IPS-15b (cell line): ENCODE results near the gene ARHGAP15.

Experiments used
- H3K27me3 ChIP-seq: one replicate; pipeline ENCODE4 v1.6.1; 2013; ENCODE audit warnings: low read length; ENCODE audit not compliant: control insufficient read depth, insufficient read depth
- H3K36me3 ChIP-seq: one replicate; pipeline ENCODE4 v1.6.1; 2013; ENCODE audit warnings: low read length; ENCODE audit not compliant: control insufficient read depth, insufficient read depth
- H3K4me1 ChIP-seq: one replicate; pipeline ENCODE4 v1.6.1; 2013; ENCODE audit warnings: mild to moderate bottlenecking, low read length; ENCODE audit not compliant: control insufficient read depth, insufficient read depth
- H3K4me3 ChIP-seq: one replicate; pipeline ENCODE4 v1.5.1; 2013; ENCODE audit warnings: low read depth, low read length
- H3K9ac ChIP-seq: one replicate; pipeline ENCODE4 v1.6.1; 2013; ENCODE audit warnings: low read depth, mild to moderate bottlenecking, low read length
- H3K9me3 ChIP-seq: one replicate; pipeline ENCODE4 v1.6.1; 2013; ENCODE audit warnings: mild to moderate bottlenecking, low read length; ENCODE audit not compliant: control insufficient read depth, insufficient read depth

The ARHGAP15 gene

GRCh38 chr2:143209570-143210445 lies 80.6 kb downstream of the ARHGAP15 start:
- Histone ChIP-seq H3K36me3 (no peaks in the 10 kb centered on the region), H3K9ac (no peak overlapping the region), H3K27me3 (no peaks in the 10 kb centered on the region)

GRCh38 chr2:143210446-143210819 lies 81.2 kb downstream of the ARHGAP15 start:
- no peak overlapping the region for H3K4me3 ChIP-seq
- H3K9ac ChIP-seq = no peak overlapping the region
- H3K9me3 ChIP-seq = no peaks in the 10 kb centered on the region
- H3K36me3 ChIP-seq = no peaks in the 10 kb centered on the region
- no peaks in the 10 kb centered on the region for H3K4me1 ChIP-seq
- no peaks in the 10 kb centered on the region for H3K27me3 ChIP-seq

More at GRCh38 chr2:143209570-143210445, 80.6 kb downstream of the ARHGAP15 start:
- no peak overlapping the region for H3K4me3 ChIP-seq
- H3K9me3 ChIP-seq = no peaks in the 10 kb centered on the region
- H3K4me1 ChIP-seq = no peaks in the 10 kb centered on the region

- Histone ChIP-seq H3K36me3 (no peaks in the 10 kb centered on the region), H3K9me3 (no peaks in the 10 kb centered on the region), H3K4me3 (no peak overlapping the region), H3K27me3 (no peaks in the 10 kb centered on the region), H3K9ac (no peak overlapping the region), H3K4me1 (no peaks in the 10 kb centered on the region)
Observed at GRCh38 chr2:143217512-143218115, 88.4 kb downstream of the ARHGAP15 start.

GRCh38 chr2:143218621-143219020 lies 89.4 kb downstream of the ARHGAP15 start:
- H3K9me3 ChIP-seq = no peaks in the 10 kb centered on the region
- H3K4me3 ChIP-seq = no peak overlapping the region
- no peaks in the 10 kb centered on the region for H3K4me1 ChIP-seq
- no peaks in the 10 kb centered on the region for H3K36me3 ChIP-seq
- H3K9ac ChIP-seq = no peak overlapping the region
- H3K27me3 ChIP-seq = no peaks in the 10 kb centered on the region

- Histone ChIP-seq H3K4me1 (no peaks in the 10 kb centered on the region), H3K36me3 (no peaks in the 10 kb centered on the region), H3K27me3 (no peaks in the 10 kb centered on the region), H3K9me3 (no peaks in the 10 kb centered on the region), H3K9ac (no peak overlapping the region), H3K4me3 (no peak overlapping the region)
Observed at GRCh38 chr2:143219266-143219665, 90.0 kb downstream of the ARHGAP15 start.

GRCh38 chr2:143223556-143223955 lies 94.3 kb downstream of the ARHGAP15 start:
- Histone ChIP-seq H3K9me3 (no peaks in the 10 kb centered on the region), H3K36me3 (no peaks in the 10 kb centered on the region), H3K4me3 (no peak overlapping the region), H3K27me3 (no peaks in the 10 kb centered on the region), H3K4me1 (no peaks in the 10 kb centered on the region), H3K9ac (no peak overlapping the region)

GRCh38 chr2:143225931-143226330 lies 96.7 kb downstream of the ARHGAP15 start:
- Histone ChIP-seq H3K36me3 (no peaks in the 10 kb centered on the region), H3K27me3 (no peaks in the 10 kb centered on the region), H3K9ac (no peak overlapping the region), H3K4me1 (peaks cover 6% of the 10 kb centered on the region), H3K4me3 (no peak overlapping the region), H3K9me3 (no peaks in the 10 kb centered on the region)

GRCh38 chr2:143226714-143227541 lies 97.7 kb downstream of the ARHGAP15 start:
- peaks cover 6% of the 10 kb centered on the region for H3K4me1 ChIP-seq
- H3K9ac ChIP-seq = no peak overlapping the region
- no peaks in the 10 kb centered on the region for H3K36me3 ChIP-seq
- H3K9me3 ChIP-seq = no peaks in the 10 kb centered on the region
- H3K4me3 ChIP-seq = no peak overlapping the region
- no peaks in the 10 kb centered on the region for H3K27me3 ChIP-seq

- Histone ChIP-seq H3K36me3 (no peaks in the 10 kb centered on the region), H3K4me1 (peaks cover 6% of the 10 kb centered on the region), H3K9ac (no peak overlapping the region)
Observed at GRCh38 chr2:143229411-143229810, 100.2 kb downstream of the ARHGAP15 start.

GRCh38 chr2:143229952-143230351 lies 100.7 kb downstream of the ARHGAP15 start:
- H3K4me1 ChIP-seq = peaks cover 6% of the 10 kb centered on the region
- H3K36me3 ChIP-seq = no peaks in the 10 kb centered on the region
- no peaks in the 10 kb centered on the region for H3K9me3 ChIP-seq

More at GRCh38 chr2:143229411-143229810, 100.2 kb downstream of the ARHGAP15 start:
- H3K4me3 ChIP-seq = no peak overlapping the region
- no peaks in the 10 kb centered on the region for H3K9me3 ChIP-seq
- no peaks in the 10 kb centered on the region for H3K27me3 ChIP-seq

GRCh38 chr2:143230506-143231253 lies 101.5 kb downstream of the ARHGAP15 start:
- Histone ChIP-seq H3K4me1 (peaks cover 6% of the 10 kb centered on the region), H3K27me3 (no peaks in the 10 kb centered on the region), H3K36me3 (no peaks in the 10 kb centered on the region), H3K9me3 (no peaks in the 10 kb centered on the region), H3K4me3 (no peak overlapping the region), H3K9ac (no peak overlapping the region)

More at GRCh38 chr2:143229952-143230351, 100.7 kb downstream of the ARHGAP15 start:
- Histone ChIP-seq H3K4me3 (no peak overlapping the region), H3K9ac (no peak overlapping the region), H3K27me3 (no peaks in the 10 kb centered on the region)
